ENCODE measurements around the gene ZC3H14. TPM values are rescaled to one million over a fixed set of nuclear protein-coding genes. Genes with fewer than 3 reads are reported as not detected.

ZC3H14 gene
- total RNA-seq, 1 donor from 2014 or later, result 62.2 TPM

- H3K27me3 ChIP-seq, result no peaks in the 10 kb centered on the region
- TF ChIP-seq CTCF (IDR thresholded peaks at IDR 0.05), result no peak
- no peaks in the 10 kb centered on the region for H3K9me3 ChIP-seq
- H3K4me3 ChIP-seq, result no peak overlapping the region
- intact Hi-C loops (cut with DNase I), result no loop called here
- no peak for DNase-seq (ENCODE audit: low spot score in 2 of 2)
- no peak overlapping the region for H3K27ac ChIP-seq
- H3K4me1 ChIP-seq, result peaks cover 5 to 6% of the 10 kb centered on the region in 2 donors
- peaks cover 0 to 2% of the 10 kb centered on the region in 2 donors for H3K36me3 ChIP-seq
Observed at GRCh38 chr14:88618476-88618875, 55.6 kb downstream of the ZC3H14 start.

GRCh38 chr14:88621100-88621499 is 58.3 kb downstream of the ZC3H14 start:
- no peaks in the 10 kb centered on the region for H3K9me3 ChIP-seq
- peaks cover 0 to 9% of the 10 kb centered on the region in 2 donors for H3K36me3 ChIP-seq
- TF ChIP-seq CTCF (IDR thresholded peaks at IDR 0.05), result no peak
- H3K27me3 ChIP-seq, result no peaks in the 10 kb centered on the region
- intact Hi-C loops (cut with DNase I), result no loop called here
- H3K4me1 ChIP-seq, result no peaks in the 10 kb centered on the region
- no peak overlapping the region for H3K27ac ChIP-seq
- no peak overlapping the region for H3K4me3 ChIP-seq
- DNase-seq (ENCODE audit: low spot score in 2 of 2), result no peak

GRCh38 chr14:88625671-88626070 is 62.8 kb downstream of the ZC3H14 start:
- intact Hi-C loops (cut with DNase I), result no loop called here
- Histone ChIP-seq H3K9me3 (no peaks in the 10 kb centered on the region), H3K4me1 (no peaks in the 10 kb centered on the region), H3K36me3 (peaks cover 0 to 9% of the 10 kb centered on the region in 2 donors), H3K4me3 (no peak overlapping the region), H3K27me3 (no peaks in the 10 kb centered on the region), H3K27ac (no peak overlapping the region)
- DNase-seq (ENCODE audit: low spot score in 2 of 2), result no peak
- no peak for TF ChIP-seq CTCF (IDR thresholded peaks at IDR 0.05)

GRCh38 chr14:88628033-88628432 is 65.2 kb downstream of the ZC3H14 start:
- DNase-seq (ENCODE audit: low spot score in 2 of 2), result no peak
- Histone ChIP-seq H3K36me3 (peaks cover 0 to 9% of the 10 kb centered on the region in 2 donors), H3K27ac (no peak overlapping the region), H3K27me3 (no peaks in the 10 kb centered on the region), H3K4me3 (no peak overlapping the region), H3K4me1 (no peaks in the 10 kb centered on the region), H3K9me3 (no peaks in the 10 kb centered on the region)
- intact Hi-C loops (cut with DNase I), result no loop called here
- no peak for TF ChIP-seq CTCF (IDR thresholded peaks at IDR 0.05)

GRCh38 chr14:88628462-88628861 is 65.6 kb downstream of the ZC3H14 start:
- H3K4me3 ChIP-seq, result no peak overlapping the region
- intact Hi-C loops (cut with DNase I), result no loop called here
- no peaks in the 10 kb centered on the region for H3K9me3 ChIP-seq
- TF ChIP-seq CTCF (IDR thresholded peaks at IDR 0.05), result no peak
- H3K36me3 ChIP-seq, result peaks cover 0 to 9% of the 10 kb centered on the region in 2 donors
- DNase-seq (ENCODE audit: low spot score in 2 of 2), result no peak
- H3K27me3 ChIP-seq, result no peaks in the 10 kb centered on the region
- H3K4me1 ChIP-seq, result no peaks in the 10 kb centered on the region
- H3K27ac ChIP-seq, result no peak overlapping the region

GRCh38 chr14:88630565-88630964 is 67.7 kb downstream of the ZC3H14 start:
- intact Hi-C loops (cut with DNase I), result no loop called here
- Histone ChIP-seq H3K4me3 (no peak overlapping the region), H3K27ac (no peak overlapping the region), H3K4me1 (no peaks in the 10 kb centered on the region), H3K27me3 (no peaks in the 10 kb centered on the region), H3K9me3 (no peaks in the 10 kb centered on the region), H3K36me3 (no peaks in the 10 kb centered on the region)
- no peak for TF ChIP-seq CTCF (IDR thresholded peaks at IDR 0.05)
- no peak for DNase-seq (ENCODE audit: low spot score in 2 of 2)
